Germinal center (tissue), 1 donor: ENCODE results near the gene MISP3.
"Not testable (repeated sequence)": the region's sequence is repeated elsewhere in the genome, so short reads cannot be mapped to it uniquely, and the experiment has no call there.

Source experiments
- DNase-seq: peaks from one replicate; pipeline ENCODE4 v3.0.0; 2012; ENCODE audit warnings: mixed read lengths, low spot score

MISP3 gene

DNA sequence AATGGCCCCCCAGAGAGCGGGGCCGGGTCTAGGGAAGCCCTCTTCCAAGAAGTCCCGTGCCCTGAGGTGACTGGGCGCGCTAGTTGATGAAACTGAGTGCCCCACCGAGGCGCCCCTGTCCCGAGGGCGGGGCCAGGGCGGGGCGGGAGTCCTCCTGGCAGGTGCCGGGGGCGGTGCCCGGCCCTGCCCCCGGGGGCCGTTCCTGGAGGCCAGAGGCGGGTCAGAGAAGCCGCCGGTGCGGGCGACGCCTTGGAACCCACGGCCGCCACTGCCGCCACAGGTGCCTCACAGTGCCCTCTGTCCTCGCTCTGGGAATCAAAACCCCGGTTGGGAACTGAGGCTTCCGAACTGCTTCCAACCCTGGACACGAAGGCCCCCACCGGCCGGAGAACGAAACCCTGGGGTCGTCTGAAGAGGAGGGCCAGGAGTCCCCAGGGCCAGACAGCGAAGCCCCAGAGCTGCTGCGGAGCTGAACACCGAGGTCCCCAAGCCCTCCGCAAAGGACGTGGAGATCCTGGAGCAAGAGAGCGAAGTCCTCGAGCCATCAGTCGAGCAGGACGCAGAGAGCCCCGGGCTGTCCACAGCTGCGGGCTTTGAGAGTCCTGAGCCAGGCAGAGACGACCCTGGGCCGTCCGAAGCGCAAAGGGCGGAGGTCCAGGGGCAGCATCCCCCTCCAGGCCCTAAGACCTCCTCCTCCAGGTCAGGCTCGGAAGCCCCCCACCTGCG lies at the start of gene MISP3:
Gene MISP3, plus strand, starts transcription at position 252 of the 726 bp plus-strand sequence. CDS start 524 bp downstream, outside the sequence.
- DNase-seq = peak; percentile 47

DNA sequence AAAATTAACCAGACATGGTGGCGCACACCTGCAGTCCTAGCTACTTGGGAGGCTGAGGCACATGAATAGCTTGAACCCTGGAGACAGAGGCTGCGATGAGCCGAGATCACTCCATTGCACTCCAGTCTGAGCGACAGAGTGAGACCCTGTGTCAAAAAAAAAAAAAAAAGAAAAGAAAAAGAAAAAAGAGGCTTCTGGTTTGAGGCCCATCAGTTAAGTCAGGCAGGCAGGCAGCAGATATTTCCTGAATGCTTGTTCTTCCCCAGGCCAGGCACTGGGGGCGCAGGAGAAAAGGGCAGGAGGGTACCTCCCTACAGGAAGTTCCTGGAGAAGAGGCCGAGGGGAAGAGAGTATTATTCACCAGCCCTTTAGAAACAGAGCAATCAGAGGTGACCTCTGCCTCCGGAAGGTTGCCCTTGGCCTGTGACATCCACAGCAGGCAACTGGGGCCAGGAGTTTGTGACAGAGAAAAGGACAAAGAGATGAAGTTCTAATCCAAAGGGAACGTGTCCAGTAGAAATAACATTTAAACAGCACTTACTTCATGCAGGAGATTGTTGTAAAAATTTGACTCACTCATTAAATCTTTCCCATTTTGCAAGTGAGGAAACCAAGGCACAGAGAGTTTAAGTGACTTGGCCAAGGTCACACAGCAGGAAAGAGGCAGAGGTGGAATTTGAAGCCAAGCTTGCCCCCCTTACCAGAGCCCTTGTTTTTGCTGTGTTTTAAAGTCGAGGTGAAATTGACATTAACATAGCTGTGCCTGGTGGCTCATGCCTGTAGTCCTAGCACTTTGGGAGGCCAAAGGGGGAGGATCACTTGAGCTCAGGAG lies 49.0 kb upstream of the MISP3 start:
- no peak for DNase-seq

DNA sequence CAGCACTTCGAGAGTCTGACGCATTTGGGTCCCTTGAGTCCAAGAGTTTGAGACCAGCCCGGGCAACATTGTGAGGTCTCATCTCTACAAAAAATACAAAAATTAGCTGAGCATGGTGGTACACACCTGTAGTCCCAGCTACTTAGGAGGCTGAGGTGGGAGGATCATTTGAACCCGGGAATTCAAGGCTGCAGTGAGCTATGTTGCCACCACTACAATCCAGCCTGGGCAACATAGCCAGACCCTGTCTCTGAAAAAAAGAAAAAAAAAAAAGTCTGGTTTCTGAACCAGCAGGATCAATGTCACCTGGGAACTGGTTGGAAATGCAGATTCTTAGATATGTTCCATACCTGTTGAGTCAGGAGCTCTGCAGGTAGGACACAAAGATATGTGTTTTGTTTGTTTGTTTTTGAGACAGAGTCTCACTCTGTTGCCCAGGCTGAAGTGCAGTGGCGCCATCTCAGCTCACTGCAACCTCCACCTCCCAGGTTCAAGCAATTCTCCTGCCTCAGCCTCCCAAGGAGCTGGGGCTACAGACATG lies 45.9 kb upstream of the MISP3 start:
- DNase-seq = not testable (repeated sequence)

DNA sequence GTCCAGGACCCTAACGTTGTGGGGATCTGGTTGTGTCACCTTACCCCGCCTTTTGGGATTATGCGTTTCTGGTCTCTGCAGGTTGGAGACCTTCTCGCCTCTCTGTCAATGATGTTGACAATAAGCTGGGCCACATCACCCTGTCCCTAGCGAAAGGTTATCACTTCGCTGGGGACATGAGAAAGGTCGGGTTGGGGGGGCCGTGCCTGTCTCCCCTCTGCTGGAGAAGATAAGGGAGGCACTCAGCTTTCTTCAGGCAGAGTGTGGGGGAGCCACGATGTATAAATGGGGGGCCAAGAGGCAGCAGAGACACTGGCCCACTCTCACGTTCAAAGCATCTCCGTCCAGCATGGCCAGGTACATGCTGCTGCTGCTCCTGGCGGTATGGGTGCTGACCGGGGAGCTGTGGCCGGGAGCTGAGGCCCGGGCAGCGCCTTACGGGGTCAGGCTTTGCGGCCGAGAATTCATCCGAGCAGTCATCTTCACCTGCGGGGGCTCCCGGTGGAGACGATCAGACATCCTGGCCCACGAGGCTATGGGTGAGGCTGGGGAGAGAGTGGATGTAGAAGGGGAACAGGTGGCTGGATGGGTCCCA lies 44.6 kb upstream of the MISP3 start, which contains the start of gene RLN3:
Gene RLN3, plus strand, starts transcription at position 293 of the 595 bp plus-strand sequence. Its CDS starts 57 bp downstream, at position 350.
- no peak for DNase-seq

DNA sequence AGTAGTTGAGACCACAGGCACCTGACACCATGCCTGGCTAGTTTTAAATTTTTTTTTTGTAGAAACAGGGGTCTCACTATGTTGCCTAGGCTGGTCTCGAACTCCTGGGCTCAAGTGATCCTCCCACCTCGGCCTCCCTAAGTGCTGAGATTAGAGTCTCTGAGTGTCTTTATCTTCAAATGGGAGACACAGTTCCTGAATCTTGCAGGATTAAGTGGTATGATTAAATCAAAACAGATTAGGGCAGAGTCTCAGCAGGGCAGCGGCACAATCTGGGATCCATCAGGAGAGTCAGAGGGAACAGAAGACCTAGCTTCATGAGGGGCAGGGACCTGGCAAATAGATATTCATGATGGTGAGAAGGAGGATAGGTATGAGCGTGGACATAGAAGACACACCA lies 43.7 kb upstream of the MISP3 start:
- DNase-seq = no peak

- no peak for DNase-seq
Observed at GRCh38 chr19:14030997-14031718, 41.4 kb upstream of the MISP3 start.

DNA sequence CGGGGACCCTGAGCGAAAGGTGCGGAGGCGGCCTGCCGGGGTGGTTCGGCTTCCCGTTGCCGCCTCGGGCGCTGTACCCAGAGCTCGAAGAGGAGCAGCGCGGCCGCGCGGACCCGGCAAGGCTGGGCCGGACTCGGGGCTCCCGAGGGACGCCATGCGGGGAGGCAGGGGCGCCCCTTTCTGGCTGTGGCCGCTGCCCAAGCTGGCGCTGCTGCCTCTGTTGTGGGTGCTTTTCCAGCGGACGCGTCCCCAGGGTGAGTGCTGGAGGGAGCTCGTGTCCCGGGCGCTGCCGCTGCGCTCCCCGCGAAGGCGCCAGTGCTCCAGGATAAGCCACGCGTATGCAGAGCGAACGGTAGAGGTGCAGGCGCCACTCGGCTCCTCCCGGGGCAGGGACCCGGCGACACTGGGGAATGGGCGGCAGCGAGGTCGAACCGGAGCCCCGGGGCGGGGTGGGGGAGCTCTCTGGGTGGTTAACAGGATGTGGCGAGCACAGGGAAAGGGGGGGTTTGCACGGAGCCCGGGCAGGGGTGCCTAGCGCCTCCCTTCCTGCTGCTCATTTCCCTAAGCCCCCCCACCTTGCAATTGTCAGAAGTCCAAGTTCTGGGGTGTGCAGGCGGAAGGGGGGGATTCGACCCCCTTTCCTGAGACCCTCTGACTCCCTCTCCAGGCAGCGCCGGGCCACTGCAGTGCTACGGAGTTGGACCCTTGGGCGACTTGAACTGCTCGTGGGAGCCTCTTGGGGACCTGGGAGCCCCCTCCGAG lies 40.7 kb upstream of the MISP3 start, which contains the start of gene IL27RA:
Gene IL27RA, plus strand, starts transcription at position 44 of the 762 bp plus-strand sequence. Its CDS starts 111 bp downstream, at position 155.
- DNase-seq = peak; percentile 60

GRCh38 chr19:14033946-14034345 lies 38.6 kb upstream of the MISP3 start:
- no peak for DNase-seq

GRCh38 chr19:14035159-14035558 lies 37.4 kb upstream of the MISP3 start:
- DNase-seq = not testable (repeated sequence)

DNA sequence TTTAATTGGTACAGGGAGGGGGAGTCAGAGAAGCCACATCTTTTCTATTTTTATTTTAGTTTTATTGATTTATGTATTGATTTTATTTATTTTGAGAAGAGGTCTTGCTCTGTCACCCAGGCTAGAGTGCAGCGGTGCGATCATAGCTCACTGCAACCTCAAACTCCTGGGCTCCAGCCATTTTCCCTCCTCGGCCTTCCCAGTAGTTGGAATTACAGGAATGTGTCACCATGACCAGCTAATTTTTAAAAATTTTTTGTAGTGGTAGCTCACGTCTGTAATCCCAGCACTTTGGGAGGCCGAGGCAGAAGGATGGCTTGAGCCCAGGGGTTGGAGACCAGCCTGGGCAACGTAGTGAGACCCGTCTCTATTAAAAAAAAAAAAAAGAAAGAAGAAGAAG lies 36.9 kb upstream of the MISP3 start:
- DNase-seq = no peak

- no peak for DNase-seq
Observed at GRCh38 chr19:14039181-14039580, 33.4 kb upstream of the MISP3 start.

- peak; percentile 57 for DNase-seq
Observed at GRCh38 chr19:14042659-14043608, 29.7 kb upstream of the MISP3 start.

GRCh38 chr19:14047866-14048265 lies 24.7 kb upstream of the MISP3 start:
- not testable (repeated sequence) for DNase-seq

DNA sequence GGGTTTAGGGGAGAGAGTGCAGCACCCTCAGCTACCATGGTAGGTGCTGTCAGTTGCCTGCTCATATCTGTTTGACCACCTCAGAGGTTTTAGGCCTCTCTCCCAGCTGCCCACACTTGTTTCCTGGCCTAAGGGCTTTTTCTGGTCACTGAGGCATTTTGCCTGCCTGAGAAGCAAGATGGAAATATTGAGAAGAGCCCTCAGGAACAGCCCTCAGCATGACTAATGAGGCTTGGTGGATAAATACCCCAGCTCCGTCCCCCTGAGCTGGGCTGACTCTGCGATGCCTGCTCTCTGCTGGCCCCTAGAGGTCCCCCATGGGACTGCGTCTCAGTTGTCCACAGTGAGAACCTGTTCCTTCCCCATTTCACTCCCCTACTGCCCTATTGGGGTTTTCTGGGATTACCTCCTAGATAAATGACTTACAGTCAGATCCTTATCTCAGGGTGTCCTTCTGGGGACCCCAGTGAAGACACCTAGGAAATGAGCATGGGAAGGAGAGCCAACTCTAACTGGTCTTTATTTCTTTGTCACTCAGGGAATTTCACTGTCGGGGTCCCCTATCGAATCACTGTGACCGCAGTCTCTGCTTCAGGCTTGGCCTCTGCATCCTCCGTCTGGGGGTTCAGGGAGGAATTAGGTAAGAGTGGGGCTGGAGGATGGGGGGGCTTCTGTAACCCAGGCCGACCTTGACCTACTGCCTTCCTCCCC lies 24.0 kb upstream of the MISP3 start:
- DNase-seq = peak; percentile 79

DNA sequence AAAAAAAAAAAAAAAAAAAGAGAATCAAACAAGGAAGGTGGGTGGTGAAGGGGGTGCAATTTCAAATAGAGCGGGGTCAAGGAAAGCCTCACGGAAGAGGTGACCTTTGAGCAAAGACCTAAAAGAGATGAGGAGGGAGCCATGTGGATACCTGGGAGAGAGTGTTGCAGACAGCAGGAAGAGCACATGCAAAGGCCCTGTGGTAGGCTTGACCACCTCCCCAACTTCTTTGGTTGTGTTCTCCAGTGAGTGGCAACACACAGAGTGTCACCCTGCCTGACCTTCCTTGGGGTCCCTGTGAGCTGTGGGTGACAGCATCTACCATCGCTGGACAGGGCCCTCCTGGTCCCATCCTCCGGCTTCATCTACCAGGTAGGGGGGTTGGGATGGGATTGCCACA lies 22.1 kb upstream of the MISP3 start:
- no peak for DNase-seq

- DNase-seq = not testable (repeated sequence)
Observed at GRCh38 chr19:14050961-14051360, 21.6 kb upstream of the MISP3 start.

DNA sequence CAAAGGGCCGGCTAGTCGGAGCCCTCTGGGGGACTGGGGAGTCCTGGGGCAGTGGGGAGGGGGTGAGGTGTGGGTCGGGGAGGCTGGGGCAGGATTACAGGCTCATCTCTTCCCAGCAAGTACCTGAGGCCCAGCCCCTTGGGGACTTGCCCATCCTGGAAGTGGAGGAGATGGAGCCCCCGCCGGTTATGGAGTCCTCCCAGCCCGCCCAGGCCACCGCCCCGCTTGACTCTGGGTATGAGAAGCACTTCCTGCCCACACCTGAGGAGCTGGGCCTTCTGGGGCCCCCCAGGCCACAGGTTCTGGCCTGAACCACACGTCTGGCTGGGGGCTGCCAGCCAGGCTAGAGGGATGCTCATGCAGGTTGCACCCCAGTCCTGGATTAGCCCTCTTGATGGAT lies 20.6 kb upstream of the MISP3 start:
- no peak for DNase-seq

DNA sequence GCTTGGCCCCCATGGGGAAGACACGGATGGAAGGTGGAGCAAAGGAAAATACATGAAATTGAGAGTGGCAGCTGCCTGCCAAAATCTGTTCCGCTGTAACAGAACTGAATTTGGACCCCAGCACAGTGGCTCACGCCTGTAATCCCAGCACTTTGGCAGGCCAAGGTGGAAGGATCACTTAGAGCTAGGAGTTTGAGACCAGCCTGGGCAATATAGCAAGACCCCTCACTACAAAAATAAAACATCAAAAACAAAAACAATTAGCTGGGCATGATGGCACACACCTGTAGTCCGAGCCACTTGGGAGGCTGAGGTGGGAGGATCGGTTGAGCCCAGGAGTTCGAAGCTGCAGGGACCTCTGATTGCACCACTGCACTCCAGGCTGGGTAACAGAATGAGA lies 20.1 kb upstream of the MISP3 start:
- DNase-seq = no peak

DNA sequence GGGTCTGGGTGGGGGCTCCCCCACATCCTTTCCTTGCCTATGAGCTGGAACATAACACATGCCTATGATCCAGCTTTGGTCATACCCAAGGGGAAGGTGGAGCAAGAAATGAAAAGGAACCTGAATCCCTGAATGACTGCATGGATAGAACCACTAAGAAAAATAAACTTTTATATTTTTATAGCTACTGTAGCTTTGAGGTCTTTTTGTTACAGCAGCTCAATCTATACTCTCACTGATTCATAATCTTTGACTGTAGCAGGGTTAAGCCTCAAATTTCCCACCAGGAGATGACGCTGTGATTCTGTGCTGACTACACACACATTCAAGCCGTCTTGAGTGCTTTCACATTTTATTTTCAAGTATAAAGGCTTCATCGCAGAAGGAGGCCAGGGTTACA lies 19.6 kb upstream of the MISP3 start:
- no peak for DNase-seq
